ENCODE measurements around the gene PARL. TPM values are rescaled to one million over a fixed set of nuclear protein-coding genes. Genes with fewer than 3 reads are reported as not detected.

Gene PARL
- total RNA-seq, 1 donor from 2014 or later = 39.2 TPM

GRCh38 chr3:183862610-183863009 is 22.1 kb downstream of the PARL start:
- Mint-ChIP-seq H3K27me3 (ENCODE audit: low read depth) (no peaks in the 10 kb centered on the region), H3K27ac (ENCODE audit: unreplicated experiment) (no peak overlapping the region), H3K4me1 (ENCODE audit: low read depth) (peaks cover 12% of the 10 kb centered on the region), H3K4me3 (ENCODE audit: unreplicated experiment) (no peak overlapping the region), H3K9me3 (ENCODE audit: low read depth) (no peaks in the 10 kb centered on the region), H3K36me3 (ENCODE audit: low read depth) (peaks cover 21% of the 10 kb centered on the region)
- TF ChIP-seq, protein P1, sequence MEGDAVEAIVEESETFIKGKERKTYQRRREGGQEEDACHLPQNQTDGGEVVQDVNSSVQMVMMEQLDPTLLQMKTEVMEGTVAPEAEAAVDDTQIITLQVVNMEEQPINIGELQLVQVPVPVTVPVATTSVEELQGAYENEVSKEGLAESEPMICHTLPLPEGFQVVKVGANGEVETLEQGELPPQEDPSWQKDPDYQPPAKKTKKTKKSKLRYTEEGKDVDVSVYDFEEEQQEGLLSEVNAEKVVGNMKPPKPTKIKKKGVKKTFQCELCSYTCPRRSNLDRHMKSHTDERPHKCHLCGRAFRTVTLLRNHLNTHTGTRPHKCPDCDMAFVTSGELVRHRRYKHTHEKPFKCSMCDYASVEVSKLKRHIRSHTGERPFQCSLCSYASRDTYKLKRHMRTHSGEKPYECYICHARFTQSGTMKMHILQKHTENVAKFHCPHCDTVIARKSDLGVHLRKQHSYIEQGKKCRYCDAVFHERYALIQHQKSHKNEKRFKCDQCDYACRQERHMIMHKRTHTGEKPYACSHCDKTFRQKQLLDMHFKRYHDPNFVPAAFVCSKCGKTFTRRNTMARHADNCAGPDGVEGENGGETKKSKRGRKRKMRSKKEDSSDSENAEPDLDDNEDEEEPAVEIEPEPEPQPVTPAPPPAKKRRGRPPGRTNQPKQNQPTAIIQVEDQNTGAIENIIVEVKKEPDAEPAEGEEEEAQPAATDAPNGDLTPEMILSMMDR (IDR thresholded peaks at IDR 0.05) = no peak
- DNase-seq (ENCODE audit: low spot score) = no peak

- Mint-ChIP-seq H3K36me3 (ENCODE audit: low read depth) (peaks cover 27% of the 10 kb centered on the region), H3K4me3 (ENCODE audit: unreplicated experiment) (no peak overlapping the region), H3K27me3 (ENCODE audit: low read depth) (no peaks in the 10 kb centered on the region), H3K27ac (ENCODE audit: unreplicated experiment) (peak overlapping the region; percentile 78), H3K4me1 (ENCODE audit: low read depth) (peaks cover 22% of the 10 kb centered on the region), H3K9me3 (ENCODE audit: low read depth) (no peaks in the 10 kb centered on the region)
- TF ChIP-seq, protein P1 (IDR thresholded peaks at IDR 0.05) = no peak
- DNase-seq (ENCODE audit: low spot score) = no peak
Measured at GRCh38 chr3:183857863-183858262, 26.8 kb downstream of the PARL start.

- no peaks in the 10 kb centered on the region for H3K27me3 Mint-ChIP-seq (ENCODE audit: low read depth)
- peaks cover 22% of the 10 kb centered on the region for H3K4me1 Mint-ChIP-seq (ENCODE audit: low read depth)
- TF ChIP-seq, protein P1 (IDR thresholded peaks at IDR 0.05) = no peak
- DNase-seq (ENCODE audit: low spot score) = no peak
- H3K36me3 Mint-ChIP-seq (ENCODE audit: low read depth) = peaks cover 22% of the 10 kb centered on the region
- no peak overlapping the region for H3K4me3 Mint-ChIP-seq (ENCODE audit: unreplicated experiment)
- peak overlapping the region; percentile 13 for H3K27ac Mint-ChIP-seq (ENCODE audit: unreplicated experiment)
- no peaks in the 10 kb centered on the region for H3K9me3 Mint-ChIP-seq (ENCODE audit: low read depth)
Measured at GRCh38 chr3:183854318-183855035, 30.2 kb downstream of the PARL start.

DNA sequence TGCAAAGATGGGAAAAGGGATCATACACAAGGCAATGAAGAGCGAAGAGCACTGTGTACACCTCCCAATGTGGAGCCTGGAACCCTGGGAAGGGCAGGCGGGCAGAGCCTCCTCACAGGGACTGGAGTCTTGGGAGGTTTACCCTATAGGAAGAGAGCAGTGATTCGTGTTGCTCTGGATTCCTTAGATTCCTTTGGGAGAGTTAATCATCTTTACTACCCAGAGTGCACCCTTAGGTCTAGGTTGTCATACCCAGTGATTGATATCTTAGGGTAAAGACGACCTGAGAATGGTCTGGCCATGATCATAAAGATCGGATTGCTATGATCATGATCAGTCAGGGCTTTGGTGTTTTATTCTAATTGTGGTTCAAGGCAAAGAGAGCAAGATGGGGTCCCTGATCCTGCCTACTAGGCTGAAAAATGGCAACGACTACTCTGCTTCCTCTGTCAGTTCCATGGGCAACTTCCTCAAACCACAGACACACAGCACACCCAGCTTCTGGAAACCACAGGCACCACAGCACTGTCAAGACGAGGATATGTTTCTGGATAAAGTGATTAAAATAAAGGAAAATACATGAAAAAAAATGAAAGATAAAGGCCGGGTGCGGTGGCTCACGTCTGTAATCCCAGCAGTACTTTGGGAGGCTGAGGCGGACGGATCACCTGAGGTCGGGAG is 38.9 kb downstream of the PARL start:
- Mint-ChIP-seq H3K9me3 (ENCODE audit: low read depth) (no peaks in the 10 kb centered on the region), H3K4me3 (ENCODE audit: unreplicated experiment) (no peak overlapping the region), H3K36me3 (ENCODE audit: low read depth) (peaks cover 25% of the 10 kb centered on the region), H3K27me3 (ENCODE audit: low read depth) (no peaks in the 10 kb centered on the region), H3K4me1 (ENCODE audit: low read depth) (peaks cover 26% of the 10 kb centered on the region), H3K27ac (ENCODE audit: unreplicated experiment) (peak overlapping the region; percentile 96)
- no peak for DNase-seq (ENCODE audit: low spot score)
- TF ChIP-seq, protein P1 (IDR thresholded peaks at IDR 0.05) = no peak

- Mint-ChIP-seq H3K9me3 (ENCODE audit: low read depth) (no peaks in the 10 kb centered on the region), H3K27ac (ENCODE audit: unreplicated experiment) (peak overlapping the region; percentile 96), H3K27me3 (ENCODE audit: low read depth) (no peaks in the 10 kb centered on the region), H3K36me3 (ENCODE audit: low read depth) (peaks cover 24% of the 10 kb centered on the region), H3K4me3 (ENCODE audit: unreplicated experiment) (no peak overlapping the region), H3K4me1 (ENCODE audit: low read depth) (peaks cover 26% of the 10 kb centered on the region)
- DNase-seq (ENCODE audit: low spot score) = no peak
- TF ChIP-seq, protein P1 (IDR thresholded peaks at IDR 0.05) = no peak
Measured at GRCh38 chr3:183845090-183845489, 39.6 kb downstream of the PARL start.

Measured in chondrocyte (in vitro differentiated cells).